ENCODE results near the gene TMPRSS13. TPM values are rescaled to one million over a fixed set of nuclear protein-coding genes. Genes with fewer than 3 reads are reported as not detected.

Gene TMPRSS13
- polyA plus RNA-seq, 1 donor = 0.15 TPM

DNA sequence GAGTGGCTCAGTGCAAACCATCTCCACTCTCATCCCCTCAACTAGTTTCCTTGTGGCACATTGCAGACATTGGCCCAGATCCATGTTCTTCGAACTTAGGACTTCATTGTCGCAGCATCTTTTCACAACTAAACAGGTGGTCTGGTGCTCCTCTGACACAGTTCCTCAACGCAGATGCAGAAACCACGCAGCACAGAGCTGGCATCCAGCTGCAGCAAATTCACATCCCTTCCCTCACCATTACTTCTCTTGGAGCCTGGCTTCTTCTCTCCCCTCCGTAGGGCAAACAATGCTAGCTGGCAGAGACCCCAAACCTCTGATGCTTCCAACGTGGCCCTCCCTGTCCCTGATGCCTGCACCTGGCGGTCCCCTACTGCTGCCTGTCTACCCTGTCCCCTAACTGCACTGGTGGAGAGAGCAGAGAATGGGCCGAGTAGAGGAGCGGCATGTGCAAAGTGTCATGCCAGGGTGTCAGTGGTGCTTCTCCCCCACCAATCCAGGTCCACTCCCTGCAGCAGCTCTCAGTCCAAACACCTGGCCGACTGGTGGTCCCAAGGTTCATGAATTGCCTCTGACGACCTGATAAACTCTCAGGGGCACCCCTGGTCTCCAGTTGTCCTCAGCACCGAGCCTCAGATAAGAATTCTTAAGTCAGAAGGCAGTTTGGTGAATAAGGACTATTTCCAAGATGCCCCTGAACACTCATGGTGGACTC is 18.1 kb downstream of the TMPRSS13 start:
- no peak for DNase-seq

GRCh38 chr11:117910525-117910924 is 18.7 kb downstream of the TMPRSS13 start:
- no peak for DNase-seq

GRCh38 chr11:117909611-117910382 is 19.4 kb downstream of the TMPRSS13 start:
- no peak for DNase-seq

DNA sequence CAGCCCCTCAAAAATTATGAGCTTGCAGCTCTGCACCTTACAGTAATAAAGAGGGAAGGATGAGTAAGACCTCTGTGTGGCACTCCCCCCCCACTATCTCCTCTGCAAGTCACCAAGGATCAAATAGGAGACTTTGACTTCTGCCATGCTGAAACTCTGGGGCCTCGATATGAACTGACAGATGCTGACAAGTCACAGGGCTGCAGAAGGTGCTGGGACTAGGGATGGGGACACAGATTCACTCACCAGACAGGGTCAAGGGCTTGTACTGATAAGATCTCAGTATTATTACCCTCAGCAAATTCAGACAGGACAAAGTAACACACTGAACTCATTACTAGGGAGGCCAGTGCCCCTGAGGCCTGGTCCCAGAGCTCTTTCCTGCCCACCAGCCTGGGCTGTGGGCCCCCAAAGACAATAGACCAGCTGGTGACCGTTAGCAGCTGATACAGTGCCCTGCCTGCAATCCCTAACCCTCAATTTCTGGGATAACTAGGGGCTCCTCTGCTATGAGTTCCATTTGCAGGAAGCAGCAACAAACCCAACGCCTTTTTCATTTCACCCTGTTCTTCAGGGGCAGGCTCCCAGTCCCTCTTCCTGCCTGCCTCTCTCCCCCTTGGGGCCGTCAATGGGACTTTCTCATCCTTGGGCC is 20.1 kb downstream of the TMPRSS13 start:
- no peak for DNase-seq

- no peak for DNase-seq
These were observed 20.9 kb downstream of the TMPRSS13 start for GRCh38 chr11:117908109-117908895.

DNA sequence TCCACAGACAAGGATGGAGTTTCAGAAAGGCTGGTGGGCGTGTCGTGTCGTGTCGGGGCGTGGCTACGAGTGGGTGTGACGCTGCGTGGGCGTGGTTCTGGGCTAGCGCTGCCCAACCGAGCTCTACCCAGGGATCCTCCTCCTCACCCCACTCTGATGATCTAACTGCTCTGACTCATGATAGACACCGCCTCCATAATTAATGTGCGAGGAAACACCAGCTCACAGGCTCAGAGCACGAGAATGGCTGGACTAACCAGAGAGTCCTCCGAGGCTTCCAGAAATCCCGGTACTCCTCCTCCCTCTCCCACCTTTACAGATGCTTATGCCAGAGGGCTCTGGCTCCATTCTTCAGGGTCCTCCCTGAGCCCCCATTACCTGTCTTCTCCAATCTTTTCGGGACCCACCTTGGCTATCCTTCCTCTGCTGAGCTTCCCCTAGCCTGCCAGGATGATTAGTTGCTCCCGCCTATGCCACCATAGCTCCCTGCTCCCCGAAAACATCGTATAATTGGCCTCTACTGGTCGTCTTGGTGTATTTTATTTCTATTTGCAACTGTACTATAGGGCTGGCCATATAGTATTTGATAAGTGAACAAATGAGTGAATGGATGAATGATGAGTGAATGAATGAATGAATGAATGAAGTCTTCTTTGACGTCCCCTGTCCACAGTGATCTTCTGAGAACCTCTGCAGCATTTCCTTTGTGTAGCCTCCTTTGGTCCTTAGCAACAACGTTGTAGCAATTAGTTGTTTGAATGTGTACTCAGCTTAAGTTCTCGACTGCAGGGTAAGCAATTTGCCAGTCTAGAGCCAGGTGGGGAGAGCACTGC is 21.7 kb downstream of the TMPRSS13 start:
- peak; percentile 64 for DNase-seq

GRCh38 chr11:117906710-117907109 is 22.5 kb downstream of the TMPRSS13 start:
- no peak for DNase-seq

- no peak for DNase-seq
These were observed 23.1 kb downstream of the TMPRSS13 start for GRCh38 chr11:117906126-117906525.

DNA sequence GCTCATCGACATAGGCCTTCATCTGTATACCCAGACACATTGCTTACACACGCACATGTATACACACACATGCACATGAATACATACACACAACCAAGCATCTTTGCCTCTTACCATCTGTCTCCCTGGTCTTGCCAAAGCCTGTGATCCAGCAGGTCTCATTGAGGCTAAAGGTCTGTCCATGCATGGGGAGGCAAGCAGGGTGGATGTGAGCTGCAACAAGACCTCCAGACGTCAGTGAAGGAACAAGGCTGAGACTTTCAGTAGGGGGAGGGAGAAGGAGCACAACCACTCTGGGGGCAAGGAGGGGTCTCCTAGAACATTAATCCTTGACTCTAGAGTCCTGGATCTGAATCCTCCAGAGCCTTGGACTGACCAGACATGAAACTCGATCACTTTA is 23.7 kb downstream of the TMPRSS13 start:
- DNase-seq = no peak

- no peak for DNase-seq
These were observed 25.5 kb downstream of the TMPRSS13 start for GRCh38 chr11:117903505-117904382.

DNA sequence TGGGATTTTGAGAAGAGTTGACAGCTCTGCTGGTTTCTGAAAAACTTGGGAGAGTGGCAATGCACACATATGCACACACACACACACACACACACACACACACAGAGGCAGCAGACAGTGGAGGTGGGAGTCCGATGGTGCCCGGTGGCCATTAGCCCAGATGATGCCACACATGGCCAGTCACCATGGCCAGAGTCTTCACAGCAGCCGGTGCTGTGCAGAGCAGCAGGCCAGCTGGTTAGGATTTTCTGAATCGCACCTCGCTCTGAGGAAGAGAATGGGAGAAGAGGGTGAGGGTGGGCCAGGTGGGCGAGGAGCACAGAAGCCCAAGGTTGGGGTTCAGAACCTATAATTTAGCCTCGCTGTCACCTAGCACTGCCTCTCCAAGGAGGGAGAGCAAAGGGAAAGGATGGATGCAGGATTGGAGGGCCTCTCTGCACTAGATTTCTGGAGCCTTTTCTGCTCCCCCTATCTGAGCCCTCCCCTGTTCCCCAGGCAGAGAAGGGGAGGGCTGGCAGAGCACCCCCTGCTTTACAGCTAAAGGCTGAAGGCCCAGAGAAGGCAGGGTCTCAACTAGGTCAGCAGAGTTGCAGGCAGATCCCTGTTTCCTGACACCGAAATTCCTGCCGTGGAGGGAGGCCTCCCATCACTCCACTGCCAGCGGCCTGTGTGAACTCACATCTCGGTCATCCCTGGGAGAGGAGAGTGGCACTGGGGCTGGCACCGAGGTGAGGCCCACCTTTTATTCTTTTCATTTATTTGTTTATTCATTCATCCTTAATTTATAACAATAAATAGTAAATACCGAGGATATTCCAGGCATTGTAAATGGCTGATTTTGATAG is 27.0 kb downstream of the TMPRSS13 start:
- DNase-seq = no peak

DNA sequence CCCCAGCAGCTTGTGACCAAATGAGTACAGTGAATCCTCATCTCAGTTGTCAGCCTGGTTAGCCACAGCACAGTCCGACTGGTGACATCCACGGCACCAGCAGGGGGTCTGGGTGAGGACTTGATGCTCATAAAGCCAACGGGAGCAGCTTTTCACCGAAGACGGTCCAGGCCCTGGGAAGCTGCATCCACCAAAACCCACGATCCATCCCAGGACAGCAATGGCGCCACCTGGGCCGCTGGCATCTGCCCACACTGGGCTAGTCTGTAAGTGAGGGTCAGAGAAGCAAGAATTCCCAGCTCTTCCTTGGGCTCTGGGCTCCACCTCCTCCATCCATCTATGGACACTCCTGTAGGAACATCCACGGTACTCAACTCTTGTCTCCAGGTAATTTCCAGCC is 27.6 kb downstream of the TMPRSS13 start:
- no peak for DNase-seq

DNA sequence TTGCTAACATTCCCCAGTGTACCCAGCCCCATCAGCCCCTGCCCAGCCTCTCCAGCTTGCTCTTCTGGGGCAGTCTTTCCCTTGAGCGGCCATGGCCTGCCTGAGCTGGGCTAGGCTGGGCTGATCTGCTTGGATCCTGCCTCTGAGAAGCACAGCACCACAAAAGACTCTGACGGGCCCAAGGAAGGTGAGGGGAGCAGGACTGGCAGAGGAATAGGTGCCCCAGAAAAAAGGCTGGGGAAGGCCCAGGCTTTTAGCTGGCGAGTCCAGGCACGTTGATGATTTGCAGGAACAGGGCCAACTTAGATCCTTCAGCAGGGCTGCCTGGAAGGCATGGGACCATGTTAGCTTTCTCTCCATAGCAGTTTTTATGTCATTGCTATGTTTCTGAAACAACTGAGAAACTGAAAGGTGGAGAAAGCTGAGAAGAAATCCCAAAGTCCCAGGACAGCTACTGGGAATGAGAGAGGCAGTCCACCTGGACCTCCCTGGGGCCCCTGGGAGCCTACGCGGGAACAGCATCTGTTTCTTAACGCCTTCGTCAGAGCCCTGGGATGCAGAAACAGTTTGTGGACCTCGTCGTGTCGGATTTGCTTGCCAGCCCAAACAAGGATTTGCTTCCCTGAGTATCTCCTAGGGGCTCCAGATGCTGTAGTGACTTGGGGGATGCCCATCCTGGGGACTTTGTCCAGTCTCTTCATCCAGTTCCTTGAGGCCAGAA is 28.3 kb downstream of the TMPRSS13 start:
- DNase-seq = no peak

DNA sequence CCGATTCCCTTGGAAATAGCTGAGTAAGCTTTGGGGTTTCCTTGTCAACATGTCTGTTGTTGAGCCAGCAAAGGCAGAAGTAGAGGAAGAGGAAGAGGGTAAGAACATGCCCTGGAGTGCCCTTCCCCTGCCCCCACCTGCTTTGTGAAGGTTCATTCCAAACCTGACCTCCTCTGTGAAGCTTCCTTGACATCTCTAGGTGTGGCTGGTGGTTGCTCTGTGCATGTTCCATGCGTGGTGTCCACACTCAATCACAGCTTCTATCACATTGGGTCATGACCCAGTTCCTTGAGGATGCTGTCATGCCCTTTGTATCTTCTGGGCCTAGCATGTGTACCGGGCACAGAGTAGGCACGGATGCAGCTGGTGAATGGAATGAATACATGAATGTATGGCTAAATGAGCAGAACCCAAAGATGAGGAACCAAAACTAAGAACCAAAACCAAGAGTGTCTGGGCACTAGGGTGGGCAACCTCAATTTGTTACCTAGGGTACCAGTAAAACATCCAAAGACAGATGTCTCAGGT is 29.0 kb downstream of the TMPRSS13 start:
- no peak for DNase-seq

DNA sequence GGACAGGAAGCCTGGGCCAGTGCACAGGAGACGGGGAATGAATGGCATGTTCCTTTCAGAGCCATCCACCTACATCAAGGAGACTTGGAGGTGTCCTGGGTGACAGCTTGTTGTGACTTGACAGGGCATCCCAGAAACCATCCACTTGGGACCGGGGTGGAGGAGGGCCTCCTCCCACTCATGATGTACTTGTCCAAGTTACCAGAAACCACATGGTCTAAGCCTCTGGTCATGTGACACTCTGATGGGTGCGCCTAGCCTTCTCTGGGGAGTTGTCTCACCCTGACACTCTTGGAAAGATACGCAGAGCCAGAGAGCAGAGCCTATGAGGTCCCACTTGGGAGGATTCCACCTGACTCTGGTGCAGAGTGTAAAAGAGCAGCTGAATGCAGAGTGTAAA is 31.1 kb downstream of the TMPRSS13 start:
- no peak for DNase-seq

- no peak for DNase-seq
These were observed 36.6 kb downstream of the TMPRSS13 start for GRCh38 chr11:117892651-117893050.

GRCh38 chr11:117891362-117891761 is 37.8 kb downstream of the TMPRSS13 start:
- no peak for DNase-seq

GRCh38 chr11:117888139-117888566 is 41.0 kb downstream of the TMPRSS13 start:
- DNase-seq = no peak
